Ovary (tissue), 3 donors: ENCODE data around the gene UCKL1.

Experiments
- CTCF ChIP-seq, 3 donors: fragments of 450-650 bp in 2 of 3; fragments of 200-600 bp in 1 of 3; IDR thresholded peaks; one replicate each; pipeline versions ENCODE4 v1.5.1 to v1.8.0; 2016 to 2022; ENCODE audit warnings: antibody characterized with exemption in 3 of 3, mild to moderate bottlenecking in 1 of 3
- POLR2A ChIP-seq: fragments of 450-650 bp; IDR thresholded peaks from one replicate; pipeline ENCODE4 v1.6.1; 2017; ENCODE audit warnings: antibody characterized with exemption, mild to moderate bottlenecking, moderate library complexity
- donor health status: DM: no; HTN: no; CAD: no.

- TF ChIP-seq POLR2A, result no peak
- TF ChIP-seq CTCF (IDR thresholded peaks at IDR 0.05), result no peak
These were observed 57.2 kb downstream of the UCKL1 start for GRCh38 chr20:63898882-63899558.
